Measurements from ENCODE around the gene BRPF3.

DNA sequence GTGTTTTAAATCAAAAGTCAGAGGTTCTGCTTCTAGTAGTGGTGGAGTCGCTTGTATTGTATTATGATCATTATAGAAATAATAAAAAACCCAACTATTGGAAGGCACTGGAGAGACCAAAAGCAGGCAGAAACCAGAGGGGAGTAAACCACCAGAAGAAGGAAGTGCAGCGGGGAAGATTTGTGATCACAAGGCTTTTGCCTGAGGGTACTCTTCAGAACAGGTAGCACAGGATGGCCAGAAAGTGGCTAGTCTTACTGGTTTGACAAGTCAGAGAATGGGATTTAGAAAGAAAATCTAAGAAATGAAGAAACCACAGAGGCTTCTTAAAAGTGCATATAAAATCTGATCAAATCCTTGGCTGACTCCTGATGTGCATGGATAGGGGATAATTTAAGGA is 42.3 kb upstream of the BRPF3 start:
- TF ChIP-seq, protein P1, sequence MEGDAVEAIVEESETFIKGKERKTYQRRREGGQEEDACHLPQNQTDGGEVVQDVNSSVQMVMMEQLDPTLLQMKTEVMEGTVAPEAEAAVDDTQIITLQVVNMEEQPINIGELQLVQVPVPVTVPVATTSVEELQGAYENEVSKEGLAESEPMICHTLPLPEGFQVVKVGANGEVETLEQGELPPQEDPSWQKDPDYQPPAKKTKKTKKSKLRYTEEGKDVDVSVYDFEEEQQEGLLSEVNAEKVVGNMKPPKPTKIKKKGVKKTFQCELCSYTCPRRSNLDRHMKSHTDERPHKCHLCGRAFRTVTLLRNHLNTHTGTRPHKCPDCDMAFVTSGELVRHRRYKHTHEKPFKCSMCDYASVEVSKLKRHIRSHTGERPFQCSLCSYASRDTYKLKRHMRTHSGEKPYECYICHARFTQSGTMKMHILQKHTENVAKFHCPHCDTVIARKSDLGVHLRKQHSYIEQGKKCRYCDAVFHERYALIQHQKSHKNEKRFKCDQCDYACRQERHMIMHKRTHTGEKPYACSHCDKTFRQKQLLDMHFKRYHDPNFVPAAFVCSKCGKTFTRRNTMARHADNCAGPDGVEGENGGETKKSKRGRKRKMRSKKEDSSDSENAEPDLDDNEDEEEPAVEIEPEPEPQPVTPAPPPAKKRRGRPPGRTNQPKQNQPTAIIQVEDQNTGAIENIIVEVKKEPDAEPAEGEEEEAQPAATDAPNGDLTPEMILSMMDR (IDR thresholded peaks at IDR 0.05), result no peak
- TF ChIP-seq ELF4 (CRISPR knock-in tag; IDR thresholded peaks at IDR 0.05; ENCODE audit: low read depth), result no peak
- no peak for TF ChIP-seq SP1 (CRISPR knock-in tag; conservative IDR thresholded peaks at IDR 0.05)
- no peak for TF ChIP-seq NR2C2 (CRISPR knock-in tag; IDR thresholded peaks at IDR 0.05)

All from WTC11 (cell line).